HCT116 (cell line): ENCODE data around the gene RGS6. TPM values are rescaled to one million over a fixed set of nuclear protein-coding genes. Genes with fewer than 3 reads are reported as not detected.

ENCODE experiments used
- ATAC-seq: fragments of 200-7000 bp; cut with Tn5 transposase; 2 replicates; pipeline ENCODE4 v1.9.1; 2020; ENCODE audit warnings: mild to moderate bottlenecking, moderate library complexity
- BruUV-seq: library from RNA; stranded (reverse); fragments of 400-500 nt; replicated peaks from 2 replicates; lab custom pipeline; 2021; lab: Mats Ljungman, UMichigan
- CTCF ChIA-PET: fragments of 300-600 bp; sonication (Branson Sonifier 250); formaldehyde crosslinking; loops from one replicate; lab custom pipeline; 2021; ENCODE audit warnings: antibody characterized with exemption; lab: Charles Lee
- POLR2A ChIA-PET: fragments of 300-600, 350-600 bp; sonication (Branson Sonifier 250); formaldehyde crosslinking; loops from one replicate; lab custom pipeline; 2021; ENCODE audit warnings: antibody characterized with exemption; lab: Charles Lee
- RAD21 ChIA-PET, 2 experiments: fragments of 300-600 bp; sonication (Branson Sonifier 250); formaldehyde crosslinking; loops; one replicate each; lab custom pipeline; 2023; ENCODE audit warnings: low total read pairs in 2 of 2; ENCODE audit not compliant: uncharacterized antibody in 2 of 2, unreplicated experiment in 2 of 2, low non-redundant PET in 1 of 2; lab: Charles Lee
- DNase-seq: peaks from one replicate; pipeline ENCODE4 v3.0.0-alpha.2; 2010; ENCODE audit warnings: low read depth, low spot score
- H2AFZ ChIP-seq: fragments of 200-600 bp; shearing (Covaris generic), sonication (generic); 2 replicates; pipeline ENCODE4 v1.6.1; 2017; ENCODE audit warnings: low read depth, mixed run types, mixed read lengths, antibody characterized with exemption, low read length; ENCODE audit not compliant: poor library complexity, severe bottlenecking
- H3K27ac ChIP-seq: 2 replicates; pipeline ENCODE4 v1.5.1; 2012; ENCODE audit warnings: low read depth, low read length
- H3K27me3 ChIP-seq: fragments of 200-600 bp; sonication (generic); 2 replicates; pipeline ENCODE4 v1.6.1; 2016; ENCODE audit warnings: mixed run types, low read length, mixed read lengths; ENCODE audit not compliant: insufficient read depth
- H3K36me3 ChIP-seq, 2 experiments: fragments of 200-500 bp in 1 of 2; fragments of 200-600 bp in 1 of 2; sonication (Bioruptor generic) in 1 of 2; sonication (generic) in 1 of 2; 2 replicates each; pipeline versions ENCODE4 v1.5.1 to v1.6.1; 2014 to 2016; ENCODE audit warnings: low read length in 2 of 2, inconsistent platforms in 1 of 2, mixed read lengths in 1 of 2, mixed run types in 1 of 2; ENCODE audit not compliant: insufficient read depth in 2 of 2, control insufficient read depth in 1 of 2
- H3K4me1 ChIP-seq, 2 experiments: fragments of 200-600 bp in 1 of 2; sonication (generic) in 1 of 2; 2 replicates each; pipeline versions ENCODE4 v1.5.1 to v1.6.1; 2012 to 2017; ENCODE audit warnings: low read length in 2 of 2, inconsistent platforms in 1 of 2, mild to moderate bottlenecking in 1 of 2, mixed read lengths in 1 of 2, mixed run types in 1 of 2, moderate library complexity in 1 of 2; ENCODE audit not compliant: insufficient read depth in 2 of 2, control insufficient read depth in 1 of 2
- H3K4me2 ChIP-seq: fragments of 200-600 bp; sonication (generic); 2 replicates; pipeline ENCODE4 v1.6.1; 2017; ENCODE audit warnings: mixed run types, low read length, mixed read lengths
- H3K4me3 ChIP-seq, 2 experiments: fragments of 200-600 bp in 1 of 2; sonication (generic) in 1 of 2; replicated peaks in 1 of 2; 2 replicates each; pipeline ENCODE4 v1.5.1; 2011 to 2016; ENCODE audit warnings: low read length in 2 of 2, control low read depth in 1 of 2, low read depth in 1 of 2, mild to moderate bottlenecking in 1 of 2, mixed read lengths in 1 of 2, mixed run types in 1 of 2
- H3K79me2 ChIP-seq: fragments of 200-600 bp; sonication (generic); 2 replicates; pipeline ENCODE4 v1.6.1; 2017; ENCODE audit warnings: mild to moderate bottlenecking, mixed run types, low read length, moderate library complexity, mixed read lengths; ENCODE audit not compliant: insufficient read depth
- H3K9ac ChIP-seq: fragments of 200-600 bp; sonication (generic); 2 replicates; pipeline ENCODE4 v1.6.1; 2016; ENCODE audit warnings: low read length, mixed read lengths
- H3K9me2 ChIP-seq: fragments of 200-600 bp; sonication (generic), shearing (Covaris generic); 2 replicates; pipeline ENCODE4 v1.6.1; 2017; ENCODE audit warnings: mixed run types, mild to moderate bottlenecking, moderate library complexity; ENCODE audit not compliant: insufficient read depth
- H3K9me3 ChIP-seq, 2 experiments: fragments of 200-500 bp in 1 of 2; fragments of 200-600 bp in 1 of 2; sonication (Bioruptor generic) in 1 of 2; sonication (generic) in 1 of 2; 2 replicates each; pipeline ENCODE4 v1.6.1; 2014 to 2017; ENCODE audit warnings: low read length in 2 of 2, mixed read lengths in 2 of 2, inconsistent platforms in 1 of 2, low read depth in 1 of 2, mild to moderate bottlenecking in 1 of 2, mixed run types in 1 of 2, moderate library complexity in 1 of 2; ENCODE audit not compliant: control insufficient read depth in 1 of 2, insufficient read depth in 1 of 2
- H4K20me1 ChIP-seq: fragments of 200-600 bp; sonication (generic), shearing (Covaris generic); 2 replicates; pipeline ENCODE4 v1.6.1; 2017; ENCODE audit warnings: mixed run types, mild to moderate bottlenecking, moderate library complexity; ENCODE audit not compliant: insufficient read depth
- CEBPB ChIP-seq: IDR thresholded peaks from 2 replicates; pipeline ENCODE4 v1.6.1; 2012; ENCODE audit warnings: low read depth
- EGR1 ChIP-seq: IDR thresholded peaks from 2 replicates; pipeline ENCODE4 v1.6.1; 2012; ENCODE audit warnings: low read depth
- ELF1 ChIP-seq: IDR thresholded peaks from 2 replicates; pipeline ENCODE4 v1.6.1; 2012; ENCODE audit warnings: low read depth, borderline replicate concordance
- EZH2phosphoT487 ChIP-seq: fragments of 200-600 bp; IDR thresholded peaks from 2 replicates; pipeline ENCODE4 v1.6.1; 2018; ENCODE audit warnings: antibody characterized with exemption, borderline replicate concordance
- FOSL1 ChIP-seq: IDR thresholded peaks from 2 replicates; pipeline ENCODE4 v1.6.1; 2012; ENCODE audit warnings: low read depth
- JUND ChIP-seq: IDR thresholded peaks from 2 replicates; pipeline ENCODE4 v1.6.1; 2012
- POLR2A ChIP-seq: IDR thresholded peaks from 2 replicates; pipeline ENCODE4 v1.7.0; 2011; ENCODE audit warnings: borderline replicate concordance; ENCODE audit not compliant: insufficient read depth, insufficient read length; ENCODE audit errors: extremely low read depth
- POLR2AphosphoS5 ChIP-seq: IDR thresholded peaks from 2 replicates; pipeline ENCODE4 v1.6.1; 2011; ENCODE audit warnings: mild to moderate bottlenecking, low read depth, low read length, moderate library complexity
- RAD21 ChIP-seq: IDR thresholded peaks from 2 replicates; pipeline ENCODE4 v1.6.1; 2012; ENCODE audit warnings: low read depth, mild to moderate bottlenecking
- SIN3A ChIP-seq: IDR thresholded peaks from 2 replicates; pipeline ENCODE4 v1.6.1; 2012; ENCODE audit warnings: low read depth
- SP1 ChIP-seq: IDR thresholded peaks from 2 replicates; pipeline ENCODE4 v1.6.1; 2012; ENCODE audit warnings: low read depth
- SRF ChIP-seq: IDR thresholded peaks from 2 replicates; pipeline ENCODE4 v1.6.1; 2012; ENCODE audit warnings: low read depth
- TCF7L2 ChIP-seq: IDR thresholded peaks from 2 replicates; pipeline ENCODE4 v1.7.0; 2011; ENCODE audit warnings: borderline replicate concordance, inconsistent platforms; ENCODE audit not compliant: insufficient read depth, insufficient read length; ENCODE audit errors: extremely low read depth
- ZFX ChIP-seq: fragments of 450-650 bp; IDR thresholded peaks from 2 replicates; pipeline ENCODE4 v1.6.1; 2017
- ZNF274 ChIP-seq: fragments of 200-500 bp; sonication (Bioruptor generic); IDR thresholded peaks from 2 replicates; pipeline ENCODE4 v1.6.1; 2014; ENCODE audit warnings: mild to moderate bottlenecking, low read depth, low read length, inconsistent platforms
- intact Hi-C: fragments of 100-400 bp; cut with micrococcal nuclease; formaldehyde crosslinking; loops from 2 replicates; pipeline ENCODE4 v1.10.0; 2022
- total RNA-seq: library from RNA; stranded (reverse); gene quantifications from one replicate; pipeline ENCODE4 v1.2.1, GENCODE V29; 2021; ENCODE audit not compliant: unreplicated experiment
- TF ChIP-seq, protein P1 (sequence below): IDR thresholded peaks from 2 replicates; pipeline ENCODE4 v1.6.1; 2012; ENCODE audit warnings: low read depth
- TF ChIP-seq, protein P2 (sequence below): IDR thresholded peaks from 2 replicates; pipeline ENCODE4 v1.6.1; 2011; ENCODE audit warnings: mild to moderate bottlenecking, low read length, moderate library complexity; ENCODE audit not compliant: insufficient replicate concordance; ENCODE audit errors: extremely low read depth
- TF ChIP-seq, protein P3 (sequence below): IDR thresholded peaks from 2 replicates; pipeline ENCODE4 v1.6.1; 2012
- TF ChIP-seq, protein P4 (sequence below), 3 experiments: fragments of 200-600 bp in 1 of 3; sonication (generic) in 1 of 3; IDR thresholded peaks in 2 of 3; conservative IDR thresholded peaks in 1 of 3; 2 replicates each; pipeline ENCODE4 v1.5.1; 2012 to 2017; ENCODE audit warnings: low read depth in 2 of 3, low read length in 2 of 3, antibody characterized with exemption in 1 of 3, borderline replicate concordance in 1 of 3, control low read depth in 1 of 3, mild to moderate bottlenecking in 1 of 3, mixed read lengths in 1 of 3, mixed run types in 1 of 3, moderate library complexity in 1 of 3; ENCODE audit not compliant: insufficient read depth in 1 of 3

The RGS6 gene
- total RNA-seq, 1 experiment from 2014 or later: 4.7 TPM

DNA sequence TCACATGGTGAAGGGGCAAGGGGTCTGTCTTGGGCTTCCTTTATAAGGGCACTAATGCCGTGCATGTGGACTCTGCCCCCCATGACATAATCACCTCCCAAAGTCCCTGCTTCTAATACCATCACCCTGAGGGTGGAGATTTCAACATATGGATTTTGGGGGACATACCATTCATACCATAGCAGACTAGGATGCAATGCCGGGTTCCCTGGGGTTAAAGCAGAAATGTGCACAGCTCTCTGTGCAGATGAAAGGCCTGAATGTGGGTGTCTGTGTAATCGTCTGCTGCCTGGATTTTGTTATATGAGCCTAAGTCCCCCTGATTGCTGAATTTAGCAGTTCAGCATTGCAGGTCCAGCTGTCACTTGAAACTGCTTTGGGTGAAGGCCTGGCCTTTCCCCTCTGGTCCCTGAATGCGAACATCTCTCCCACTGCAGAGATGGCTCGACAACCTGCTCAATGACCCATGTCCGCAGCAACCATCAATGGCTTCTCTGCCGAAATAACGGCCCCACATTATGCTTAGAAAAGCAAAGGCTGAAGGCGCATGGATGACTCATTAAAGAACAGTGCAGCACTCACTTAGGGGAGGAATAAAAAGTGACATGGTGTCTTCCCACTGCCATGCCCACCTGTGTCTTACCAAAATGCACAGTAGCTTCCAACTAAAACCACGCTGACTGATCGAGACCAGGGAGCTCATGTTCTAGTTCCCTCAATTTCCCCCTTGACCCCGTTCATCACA is 675.3 kb downstream of the RGS6 start:
- Histone ChIP-seq H3K4me2 (peak overlapping the region; percentile 57), H3K4me1 (peaks cover 7 to 20% of the 10 kb centered on the region in 2 experiments), H3K27me3 (no peaks in the 10 kb centered on the region), H3K27ac (peak overlapping the region; percentile 33; the same call in 1 of the 2 replicates), H3K4me3 (no peak overlapping the region), H3K79me2 (no peaks in the 10 kb centered on the region), H3K36me3 (no peaks in the 10 kb centered on the region), H3K9me2 (no peaks in the 10 kb centered on the region; the same call in 1 of the 2 replicates), H4K20me1 (no peaks in the 10 kb centered on the region), H3K9me3 (no peaks in the 10 kb centered on the region), H3K9ac (no peak overlapping the region; the same call in 1 of the 2 replicates), H2AFZ (no peak overlapping the region)
- ChIA-PET POLR2A (interaction anchor here (0.6 kb wide), 1 partner anchor 8 kb away, joined by 4 read pairs; no protein-coding TSS in a partner anchor), CTCF (interaction anchor here (1.0 kb wide), 1 partner anchor 53 kb away, joined by 3 read pairs; no protein-coding TSS in a partner anchor), RAD21 (no interaction called here)
- BruUV-seq: no TSS peak
- no peak for ATAC-seq
- TF ChIP-seq, protein P1, sequence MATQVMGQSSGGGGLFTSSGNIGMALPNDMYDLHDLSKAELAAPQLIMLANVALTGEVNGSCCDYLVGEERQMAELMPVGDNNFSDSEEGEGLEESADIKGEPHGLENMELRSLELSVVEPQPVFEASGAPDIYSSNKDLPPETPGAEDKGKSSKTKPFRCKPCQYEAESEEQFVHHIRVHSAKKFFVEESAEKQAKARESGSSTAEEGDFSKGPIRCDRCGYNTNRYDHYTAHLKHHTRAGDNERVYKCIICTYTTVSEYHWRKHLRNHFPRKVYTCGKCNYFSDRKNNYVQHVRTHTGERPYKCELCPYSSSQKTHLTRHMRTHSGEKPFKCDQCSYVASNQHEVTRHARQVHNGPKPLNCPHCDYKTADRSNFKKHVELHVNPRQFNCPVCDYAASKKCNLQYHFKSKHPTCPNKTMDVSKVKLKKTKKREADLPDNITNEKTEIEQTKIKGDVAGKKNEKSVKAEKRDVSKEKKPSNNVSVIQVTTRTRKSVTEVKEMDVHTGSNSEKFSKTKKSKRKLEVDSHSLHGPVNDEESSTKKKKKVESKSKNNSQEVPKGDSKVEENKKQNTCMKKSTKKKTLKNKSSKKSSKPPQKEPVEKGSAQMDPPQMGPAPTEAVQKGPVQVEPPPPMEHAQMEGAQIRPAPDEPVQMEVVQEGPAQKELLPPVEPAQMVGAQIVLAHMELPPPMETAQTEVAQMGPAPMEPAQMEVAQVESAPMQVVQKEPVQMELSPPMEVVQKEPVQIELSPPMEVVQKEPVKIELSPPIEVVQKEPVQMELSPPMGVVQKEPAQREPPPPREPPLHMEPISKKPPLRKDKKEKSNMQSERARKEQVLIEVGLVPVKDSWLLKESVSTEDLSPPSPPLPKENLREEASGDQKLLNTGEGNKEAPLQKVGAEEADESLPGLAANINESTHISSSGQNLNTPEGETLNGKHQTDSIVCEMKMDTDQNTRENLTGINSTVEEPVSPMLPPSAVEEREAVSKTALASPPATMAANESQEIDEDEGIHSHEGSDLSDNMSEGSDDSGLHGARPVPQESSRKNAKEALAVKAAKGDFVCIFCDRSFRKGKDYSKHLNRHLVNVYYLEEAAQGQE: no peak
- TF ChIP-seq, protein P2, sequence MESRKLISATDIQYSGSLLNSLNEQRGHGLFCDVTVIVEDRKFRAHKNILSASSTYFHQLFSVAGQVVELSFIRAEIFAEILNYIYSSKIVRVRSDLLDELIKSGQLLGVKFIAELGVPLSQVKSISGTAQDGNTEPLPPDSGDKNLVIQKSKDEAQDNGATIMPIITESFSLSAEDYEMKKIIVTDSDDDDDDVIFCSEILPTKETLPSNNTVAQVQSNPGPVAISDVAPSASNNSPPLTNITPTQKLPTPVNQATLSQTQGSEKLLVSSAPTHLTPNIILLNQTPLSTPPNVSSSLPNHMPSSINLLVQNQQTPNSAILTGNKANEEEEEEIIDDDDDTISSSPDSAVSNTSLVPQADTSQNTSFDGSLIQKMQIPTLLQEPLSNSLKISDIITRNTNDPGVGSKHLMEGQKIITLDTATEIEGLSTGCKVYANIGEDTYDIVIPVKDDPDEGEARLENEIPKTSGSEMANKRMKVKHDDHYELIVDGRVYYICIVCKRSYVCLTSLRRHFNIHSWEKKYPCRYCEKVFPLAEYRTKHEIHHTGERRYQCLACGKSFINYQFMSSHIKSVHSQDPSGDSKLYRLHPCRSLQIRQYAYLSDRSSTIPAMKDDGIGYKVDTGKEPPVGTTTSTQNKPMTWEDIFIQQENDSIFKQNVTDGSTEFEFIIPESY: no peak
- no peak for TF ChIP-seq EZH2phosphoT487
- TF ChIP-seq FOSL1: no peak
- TF ChIP-seq ELF1: no peak
- no peak for TF ChIP-seq POLR2A
- TF ChIP-seq, protein P3, sequence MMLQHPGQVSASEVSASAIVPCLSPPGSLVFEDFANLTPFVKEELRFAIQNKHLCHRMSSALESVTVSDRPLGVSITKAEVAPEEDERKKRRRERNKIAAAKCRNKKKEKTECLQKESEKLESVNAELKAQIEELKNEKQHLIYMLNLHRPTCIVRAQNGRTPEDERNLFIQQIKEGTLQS: no peak
- TF ChIP-seq TCF7L2: no peak
- no peak for TF ChIP-seq RAD21
- TF ChIP-seq SIN3A: no peak
- TF ChIP-seq, protein P4, sequence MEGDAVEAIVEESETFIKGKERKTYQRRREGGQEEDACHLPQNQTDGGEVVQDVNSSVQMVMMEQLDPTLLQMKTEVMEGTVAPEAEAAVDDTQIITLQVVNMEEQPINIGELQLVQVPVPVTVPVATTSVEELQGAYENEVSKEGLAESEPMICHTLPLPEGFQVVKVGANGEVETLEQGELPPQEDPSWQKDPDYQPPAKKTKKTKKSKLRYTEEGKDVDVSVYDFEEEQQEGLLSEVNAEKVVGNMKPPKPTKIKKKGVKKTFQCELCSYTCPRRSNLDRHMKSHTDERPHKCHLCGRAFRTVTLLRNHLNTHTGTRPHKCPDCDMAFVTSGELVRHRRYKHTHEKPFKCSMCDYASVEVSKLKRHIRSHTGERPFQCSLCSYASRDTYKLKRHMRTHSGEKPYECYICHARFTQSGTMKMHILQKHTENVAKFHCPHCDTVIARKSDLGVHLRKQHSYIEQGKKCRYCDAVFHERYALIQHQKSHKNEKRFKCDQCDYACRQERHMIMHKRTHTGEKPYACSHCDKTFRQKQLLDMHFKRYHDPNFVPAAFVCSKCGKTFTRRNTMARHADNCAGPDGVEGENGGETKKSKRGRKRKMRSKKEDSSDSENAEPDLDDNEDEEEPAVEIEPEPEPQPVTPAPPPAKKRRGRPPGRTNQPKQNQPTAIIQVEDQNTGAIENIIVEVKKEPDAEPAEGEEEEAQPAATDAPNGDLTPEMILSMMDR (IDR thresholded peaks at IDR 0.05 in 2 of 3, conservative IDR thresholded peaks at IDR 0.05 in 1 of 3; ENCODE audit: borderline replicate concordance in 1 of 3, insufficient read depth in 1 of 3, low read depth in 2 of 3, low read length in 2 of 3): no peak
- TF ChIP-seq EGR1: no peak
- no peak for TF ChIP-seq ZFX
- TF ChIP-seq ZNF274: no peak
- TF ChIP-seq SRF: no peak
- no peak for TF ChIP-seq POLR2AphosphoS5
- no peak for TF ChIP-seq JUND
- no peak for TF ChIP-seq SP1
- TF ChIP-seq CEBPB: no peak
- TF ChIP-seq, all 23 proteins: peak for 0
- intact Hi-C loops: no loop called here
- DNase-seq: no peak
